GM18526 (cell line): ENCODE measurements around the gene CEP97.

Experiments used
- POLR2A ChIP-seq: IDR thresholded peaks from 3 replicates; pipeline ENCODE4 v1.6.1; 2011; ENCODE audit not compliant: insufficient read length; ENCODE audit errors: extremely low read depth

The CEP97 gene

GRCh38 chr3:101724329-101725193, at the start of gene CEP97:
Gene CEP97 (plus strand): TSS chr3:101724614. CDS start chr3:101724677, 63 bp downstream.
- peak; percentile 41 for TF ChIP-seq POLR2A

- no peak for TF ChIP-seq POLR2A
These were observed 48.7 kb upstream of the CEP97 start for GRCh38 chr3:101675709-101676215.

- peak; percentile 65 for TF ChIP-seq POLR2A
These were observed 48.1 kb upstream of the CEP97 start for GRCh38 chr3:101676216-101676764.

- peak; percentile 60 for TF ChIP-seq POLR2A
These were observed 47.5 kb upstream of the CEP97 start, which contains the start of gene ZBTB11 for GRCh38 chr3:101676765-101677435. Gene ZBTB11 (minus strand): TSS chr3:101677132. CDS start chr3:101676914, 218 bp downstream.

- TF ChIP-seq POLR2A, result no peak
These were observed 46.8 kb upstream of the CEP97 start for GRCh38 chr3:101677436-101678286.

GRCh38 chr3:101680466-101680865, 43.9 kb upstream of the CEP97 start:
- TF ChIP-seq POLR2A, result no peak

GRCh38 chr3:101685050-101685400, 39.4 kb upstream of the CEP97 start:
- no peak for TF ChIP-seq POLR2A

- no peak for TF ChIP-seq POLR2A
These were observed 38.5 kb upstream of the CEP97 start for GRCh38 chr3:101685870-101686307.

GRCh38 chr3:101687142-101687931, 37.1 kb upstream of the CEP97 start:
- no peak for TF ChIP-seq POLR2A

GRCh38 chr3:101689286-101689685, 35.1 kb upstream of the CEP97 start:
- TF ChIP-seq POLR2A, result no peak

GRCh38 chr3:101690972-101691371, 33.4 kb upstream of the CEP97 start:
- TF ChIP-seq POLR2A, result no peak

- no peak for TF ChIP-seq POLR2A
These were observed 28.5 kb upstream of the CEP97 start for GRCh38 chr3:101695779-101696372.
